OCI-LY1 (cell line): Measurements from ENCODE around the gene CUTC.

Experiments used
- EZH2 ChIP-seq: fragments of 200-600 bp; sonication (generic), shearing (Covaris generic); IDR thresholded peaks from 2 replicates; pipeline ENCODE4 v1.8.0; 2017; ENCODE audit warnings: borderline replicate concordance, mixed run types, mild to moderate bottlenecking, antibody characterized with exemption, low read length, moderate library complexity, mixed read lengths
- TF ChIP-seq, protein P1 (sequence below): fragments of 200-600 bp; sonication (generic), shearing (Covaris generic); IDR thresholded peaks from 2 replicates; pipeline ENCODE4 v1.5.1; 2017; ENCODE audit warnings: mild to moderate bottlenecking, antibody characterized with exemption, low read length, moderate library complexity, mixed read lengths

DNA sequence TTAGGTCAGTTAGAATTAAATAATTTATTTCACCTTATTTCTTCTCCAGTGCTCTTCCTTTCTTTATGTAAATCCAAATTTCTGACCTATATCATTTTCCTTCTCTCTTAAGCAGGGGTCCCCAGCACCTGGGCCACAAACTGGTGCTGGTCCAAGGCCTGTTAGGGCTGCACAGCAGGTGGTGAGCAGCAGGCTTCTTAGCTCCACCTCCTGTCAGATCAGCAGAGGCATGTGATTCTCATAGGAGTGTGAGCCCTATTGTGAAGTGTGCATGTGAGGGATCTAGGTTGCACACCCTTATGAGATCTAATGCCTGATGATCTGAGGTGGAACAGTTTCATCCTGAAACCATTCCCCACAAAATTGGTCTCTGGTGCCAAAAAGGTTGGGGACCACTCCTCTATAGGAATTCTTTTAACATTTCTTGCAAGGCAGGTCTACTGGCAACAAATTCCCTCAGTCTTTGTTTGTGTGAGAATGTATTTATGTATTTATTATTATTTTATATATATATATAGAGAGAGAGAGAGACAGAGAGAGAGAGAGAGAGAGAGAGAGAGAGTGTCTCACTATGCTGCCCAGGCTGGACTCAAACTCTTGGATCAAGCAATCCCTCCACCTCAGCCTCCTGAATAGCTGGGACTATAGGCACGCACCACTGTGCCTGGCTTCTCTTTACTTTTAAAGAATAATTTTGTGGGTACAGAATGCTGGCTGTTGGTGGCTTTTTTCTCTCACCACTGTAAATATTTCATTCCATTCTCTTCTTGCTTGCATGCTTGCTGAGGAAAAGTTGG, 46.1 kb downstream of the CUTC start:
- TF ChIP-seq, protein P1, sequence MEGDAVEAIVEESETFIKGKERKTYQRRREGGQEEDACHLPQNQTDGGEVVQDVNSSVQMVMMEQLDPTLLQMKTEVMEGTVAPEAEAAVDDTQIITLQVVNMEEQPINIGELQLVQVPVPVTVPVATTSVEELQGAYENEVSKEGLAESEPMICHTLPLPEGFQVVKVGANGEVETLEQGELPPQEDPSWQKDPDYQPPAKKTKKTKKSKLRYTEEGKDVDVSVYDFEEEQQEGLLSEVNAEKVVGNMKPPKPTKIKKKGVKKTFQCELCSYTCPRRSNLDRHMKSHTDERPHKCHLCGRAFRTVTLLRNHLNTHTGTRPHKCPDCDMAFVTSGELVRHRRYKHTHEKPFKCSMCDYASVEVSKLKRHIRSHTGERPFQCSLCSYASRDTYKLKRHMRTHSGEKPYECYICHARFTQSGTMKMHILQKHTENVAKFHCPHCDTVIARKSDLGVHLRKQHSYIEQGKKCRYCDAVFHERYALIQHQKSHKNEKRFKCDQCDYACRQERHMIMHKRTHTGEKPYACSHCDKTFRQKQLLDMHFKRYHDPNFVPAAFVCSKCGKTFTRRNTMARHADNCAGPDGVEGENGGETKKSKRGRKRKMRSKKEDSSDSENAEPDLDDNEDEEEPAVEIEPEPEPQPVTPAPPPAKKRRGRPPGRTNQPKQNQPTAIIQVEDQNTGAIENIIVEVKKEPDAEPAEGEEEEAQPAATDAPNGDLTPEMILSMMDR, result no peak
- no peak for TF ChIP-seq EZH2
